H9 (cell line): Measurements from ENCODE around the gene JUP. TPM values are rescaled to one million over a fixed set of nuclear protein-coding genes. Genes with fewer than 3 reads are reported as not detected.

Experiments
- DNase-seq: peaks from one replicate; pipeline ENCODE4 v3.0.0-alpha.2; 2017
- H2AFZ ChIP-seq: one replicate; pipeline ENCODE4 v1.6.1; 2013; ENCODE audit warnings: mild to moderate bottlenecking, low read length, control low read depth, moderate library complexity
- H2AK5ac ChIP-seq: 2 replicates; pipeline ENCODE4 v1.6.1; 2013; ENCODE audit warnings: low read length, control low read depth, mixed read lengths; ENCODE audit not compliant: insufficient read length
- H2BK120ac ChIP-seq: one replicate; pipeline ENCODE4 v1.6.1; 2013; ENCODE audit warnings: low read depth, mild to moderate bottlenecking, low read length, control low read depth, inconsistent platforms; ENCODE audit not compliant: poor library complexity, severe bottlenecking
- H2BK12ac ChIP-seq: 2 replicates; pipeline ENCODE4 v1.6.1; 2013; ENCODE audit warnings: low read length, control low read depth, mixed read lengths, low read depth; ENCODE audit not compliant: insufficient read length
- H2BK15ac ChIP-seq: 2 replicates; pipeline ENCODE4 v1.6.1; 2013; ENCODE audit warnings: low read depth, low read length, control low read depth
- H2BK20ac ChIP-seq: one replicate; pipeline ENCODE4 v1.6.1; 2013; ENCODE audit warnings: low read depth, mild to moderate bottlenecking, low read length, control low read depth, inconsistent platforms; ENCODE audit not compliant: poor library complexity, severe bottlenecking
- H2BK5ac ChIP-seq: 2 replicates; pipeline ENCODE4 v1.6.1; 2013; ENCODE audit warnings: low read length, control low read depth, mixed read lengths; ENCODE audit not compliant: insufficient read length
- H3K14ac ChIP-seq: 2 replicates; pipeline ENCODE4 v1.6.1; 2013; ENCODE audit warnings: low read length, control low read depth; ENCODE audit not compliant: insufficient read depth
- H3K18ac ChIP-seq: 2 replicates; pipeline ENCODE4 v1.6.1; 2013; ENCODE audit warnings: low read depth, mild to moderate bottlenecking, mixed read lengths, low read length, control low read depth; ENCODE audit not compliant: insufficient read length
- H3K23ac ChIP-seq: 2 replicates; pipeline ENCODE4 v1.6.1; 2013; ENCODE audit warnings: low read length, control low read depth, mixed read lengths, low read depth; ENCODE audit not compliant: insufficient read length
- H3K23me2 ChIP-seq: 2 replicates; pipeline ENCODE4 v1.6.1; 2013; ENCODE audit warnings: low read depth, mild to moderate bottlenecking, mixed read lengths, low read length, control low read depth; ENCODE audit not compliant: insufficient read length, poor library complexity, severe bottlenecking
- H3K27ac ChIP-seq: 2 replicates; pipeline ENCODE4 v1.5.1; 2013; ENCODE audit warnings: low read length, control low read depth, mixed read lengths, low read depth; ENCODE audit not compliant: insufficient read length
- H3K27me3 ChIP-seq: 2 replicates; pipeline ENCODE4 v1.6.1; 2013; ENCODE audit warnings: low read length, control low read depth, inconsistent platforms; ENCODE audit not compliant: insufficient read depth
- H3K4ac ChIP-seq: 2 replicates; pipeline ENCODE4 v1.6.1; 2013; ENCODE audit warnings: low read depth, mild to moderate bottlenecking, control low read depth, inconsistent platforms, low read length, moderate library complexity
- H3K4me1 ChIP-seq: 2 replicates; pipeline ENCODE4 v1.6.1; 2013; ENCODE audit warnings: low read length, control low read depth, inconsistent platforms; ENCODE audit not compliant: insufficient read depth
- H3K4me2 ChIP-seq: 2 replicates; pipeline ENCODE4 v1.6.1; 2013; ENCODE audit warnings: low read length, control low read depth, mixed read lengths; ENCODE audit not compliant: insufficient read length, insufficient read depth
- H3K56ac ChIP-seq: 2 replicates; pipeline ENCODE4 v1.6.1; 2013; ENCODE audit warnings: low read depth, mild to moderate bottlenecking, mixed read lengths, low read length, control low read depth; ENCODE audit not compliant: insufficient read length
- H3K79me1 ChIP-seq: 2 replicates; pipeline ENCODE4 v1.6.1; 2013; ENCODE audit warnings: low read depth, mild to moderate bottlenecking, moderate library complexity, low read length, control low read depth, inconsistent platforms; ENCODE audit not compliant: insufficient read depth, poor library complexity, severe bottlenecking
- H3K79me2 ChIP-seq: 2 replicates; pipeline ENCODE4 v1.6.1; 2013; ENCODE audit warnings: low read length, control low read depth, inconsistent platforms; ENCODE audit not compliant: insufficient read depth
- H3K9ac ChIP-seq: 2 replicates; pipeline ENCODE4 v1.6.1; 2013; ENCODE audit warnings: low read length, control low read depth, mixed read lengths; ENCODE audit not compliant: insufficient read length; ENCODE audit errors: extremely low read depth
- H3K9me3 ChIP-seq: one replicate; pipeline ENCODE4 v1.6.1; 2013; ENCODE audit warnings: low read depth, low read length, inconsistent platforms; ENCODE audit not compliant: control insufficient read depth
- H3T11ph ChIP-seq: one replicate; pipeline ENCODE4 v1.6.1; 2013; ENCODE audit warnings: mild to moderate bottlenecking, low read length, control low read depth, inconsistent platforms
- H4K20me1 ChIP-seq: one replicate; pipeline ENCODE4 v1.6.1; 2013; ENCODE audit not compliant: control insufficient read depth, insufficient read length, insufficient read depth
- H4K5ac ChIP-seq: 2 replicates; pipeline ENCODE4 v1.6.1; 2013; ENCODE audit warnings: low read depth, mild to moderate bottlenecking, mixed read lengths, low read length, control low read depth; ENCODE audit not compliant: insufficient read length
- H4K8ac ChIP-seq: replicated peaks from 2 replicates; pipeline ENCODE4 v1.6.1; 2013; ENCODE audit warnings: low read length, control low read depth, mixed read lengths, low read depth; ENCODE audit not compliant: insufficient read length
- H4K91ac ChIP-seq: 2 replicates; pipeline ENCODE4 v1.6.1; 2013; ENCODE audit warnings: low read depth, mild to moderate bottlenecking, moderate library complexity, mixed read lengths, low read length, control low read depth; ENCODE audit not compliant: insufficient read length
- H3K27ac Mint-ChIP-seq, 3 experiments: 2 replicates in 2 of 3; 3 replicates in 1 of 3; pipeline ENCODE4 v1.8.0; 2020 to 2021; ENCODE audit warnings: mixed read lengths in 3 of 3, mild to moderate bottlenecking in 1 of 3, moderate library complexity in 1 of 3
- H3K27me3 Mint-ChIP-seq: 2 replicates; pipeline ENCODE4 v1.8.0; 2021; ENCODE audit warnings: low read depth, mild to moderate bottlenecking, moderate library complexity, mixed read lengths
- H3K36me3 Mint-ChIP-seq, 3 experiments: 2 replicates in 2 of 3; 3 replicates in 1 of 3; pipeline ENCODE4 v1.8.0; 2020 to 2021; ENCODE audit warnings: low read depth in 3 of 3, mixed read lengths in 3 of 3; ENCODE audit not compliant: insufficient read depth in 1 of 3
- H3K4me1 Mint-ChIP-seq, 2 experiments: 2 replicates each; pipeline ENCODE4 v1.8.0; 2020; ENCODE audit warnings: mixed read lengths in 2 of 2
- H3K4me3 Mint-ChIP-seq, 2 experiments: 2 replicates in 1 of 2; 3 replicates in 1 of 2; pipeline ENCODE4 v1.8.0; 2020 to 2021; ENCODE audit warnings: mild to moderate bottlenecking in 2 of 2, mixed read lengths in 2 of 2, moderate library complexity in 1 of 2
- H3K9me3 Mint-ChIP-seq, 2 experiments: 2 replicates in 1 of 2; 3 replicates in 1 of 2; pipeline ENCODE4 v1.8.0; 2020; ENCODE audit warnings: mild to moderate bottlenecking in 2 of 2, mixed read lengths in 2 of 2, moderate library complexity in 1 of 2
- WGBS: extraction: QIAGEN DNeasy Blood & Tissue Kit; methylation state at CpG from one replicate; pipeline ENCODE4 v1.1.7; 2013; ENCODE audit warnings: missing lambda C conversion rate, low lambda C conversion rate, mixed read lengths; ENCODE audit not compliant: insufficient read length; ENCODE audit errors: extremely low coverage; 5-methylcytosine and 5-hydroxymethylcytosine counted together
- total RNA-seq: library from RNA; stranded (reverse); gene quantifications from 2 replicates; pipeline ENCODE4 v1.2.1, GENCODE V29; 2021
- TF ChIP-seq, protein P1 (sequence below): fragments of 200-600 bp; sonication (generic); conservative IDR thresholded peaks from 3 replicates; pipeline ENCODE4 v1.8.0; 2021; ENCODE audit warnings: antibody characterized with exemption, mild to moderate bottlenecking

Gene JUP
- total RNA-seq, 1 experiment from 2014 or later: 90.1 TPM

DNA sequence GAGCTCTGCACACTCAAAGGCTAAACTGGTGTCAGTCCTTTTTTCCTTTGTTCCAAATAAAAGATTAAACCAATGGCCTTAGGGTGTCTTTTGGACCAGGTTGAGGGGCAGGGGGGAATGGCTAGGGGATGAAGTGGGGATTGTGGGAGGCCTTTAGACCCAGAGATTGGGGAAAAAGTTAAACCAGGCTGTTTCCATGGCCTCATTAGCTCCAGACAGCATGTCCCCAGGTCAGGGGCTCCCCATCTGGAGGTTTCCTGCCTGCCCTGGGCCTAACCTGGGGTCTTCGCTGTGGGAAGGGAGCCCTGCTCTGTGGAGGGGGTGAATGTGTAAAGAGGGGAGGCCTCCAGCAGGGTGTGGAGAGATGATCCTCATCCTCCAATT lies 36.6 kb upstream of the JUP start:
- no peaks in the 10 kb centered on the region for H3K23me2 ChIP-seq
- H3K18ac ChIP-seq: no peak overlapping the region
- H4K91ac ChIP-seq: no peak overlapping the region
- H3K9me3 ChIP-seq: no peaks in the 10 kb centered on the region
- H2BK5ac ChIP-seq: no peak overlapping the region
- no peaks in the 10 kb centered on the region for H3K79me1 ChIP-seq
- no peak overlapping the region for H2BK12ac ChIP-seq
- no peaks in the 10 kb centered on the region for H3K4me1 ChIP-seq
- TF ChIP-seq, protein P1, sequence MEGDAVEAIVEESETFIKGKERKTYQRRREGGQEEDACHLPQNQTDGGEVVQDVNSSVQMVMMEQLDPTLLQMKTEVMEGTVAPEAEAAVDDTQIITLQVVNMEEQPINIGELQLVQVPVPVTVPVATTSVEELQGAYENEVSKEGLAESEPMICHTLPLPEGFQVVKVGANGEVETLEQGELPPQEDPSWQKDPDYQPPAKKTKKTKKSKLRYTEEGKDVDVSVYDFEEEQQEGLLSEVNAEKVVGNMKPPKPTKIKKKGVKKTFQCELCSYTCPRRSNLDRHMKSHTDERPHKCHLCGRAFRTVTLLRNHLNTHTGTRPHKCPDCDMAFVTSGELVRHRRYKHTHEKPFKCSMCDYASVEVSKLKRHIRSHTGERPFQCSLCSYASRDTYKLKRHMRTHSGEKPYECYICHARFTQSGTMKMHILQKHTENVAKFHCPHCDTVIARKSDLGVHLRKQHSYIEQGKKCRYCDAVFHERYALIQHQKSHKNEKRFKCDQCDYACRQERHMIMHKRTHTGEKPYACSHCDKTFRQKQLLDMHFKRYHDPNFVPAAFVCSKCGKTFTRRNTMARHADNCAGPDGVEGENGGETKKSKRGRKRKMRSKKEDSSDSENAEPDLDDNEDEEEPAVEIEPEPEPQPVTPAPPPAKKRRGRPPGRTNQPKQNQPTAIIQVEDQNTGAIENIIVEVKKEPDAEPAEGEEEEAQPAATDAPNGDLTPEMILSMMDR: no peak
- H2BK120ac ChIP-seq: no peak overlapping the region
- no peak for DNase-seq
- no peak overlapping the region for H2AFZ ChIP-seq
- H3K27me3 ChIP-seq: no peaks in the 10 kb centered on the region
- no peak overlapping the region for H2BK20ac ChIP-seq
- Mint-ChIP-seq H3K4me1 (peaks cover 9 to 22% of the 10 kb centered on the region in 2 experiments; a peak in 3 of 4 replicates), H3K36me3 (peaks cover 21 to 59% (median 50%) of the 10 kb centered on the region in 3 experiments; a peak in 6 of 7 replicates), H3K27me3 (no peaks in the 10 kb centered on the region), H3K27ac (0 out of 7 replicates have a peak overlapping the region, but pooled peaks of 2 of the 3 experiments have one; percentile 47 to 72), H3K9me3 (no peaks in the 10 kb centered on the region), H3K4me3 (no peak overlapping the region)
- H3K79me2 ChIP-seq: no peaks in the 10 kb centered on the region
- no peak overlapping the region for H3T11ph ChIP-seq
- no peak overlapping the region for H3K4me2 ChIP-seq
- no peak overlapping the region for H3K4ac ChIP-seq
- no peak overlapping the region for H3K56ac ChIP-seq
- no peak overlapping the region for H4K8ac ChIP-seq
- no peak overlapping the region for H4K5ac ChIP-seq
- no peak overlapping the region for H3K14ac ChIP-seq
- no peak overlapping the region for H2AK5ac ChIP-seq
- no peak overlapping the region for H3K23ac ChIP-seq
- no peaks in the 10 kb centered on the region for H4K20me1 ChIP-seq
- H3K27ac ChIP-seq: no peak overlapping the region
- no peak overlapping the region for H3K9ac ChIP-seq
- no peak overlapping the region for H2BK15ac ChIP-seq
- no CpG with 5 or more reads among the region's 1 CpG for WGBS
